SK-N-SH (cell line): ENCODE measurements around the gene ZFP57.

ENCODE experiments used
- CHD2 ChIP-seq: fragments of 150-350 bp; IDR thresholded peaks from 2 replicates; pipeline ENCODE4 v1.6.1; 2018; ENCODE audit warnings: low read length; ENCODE audit not compliant: partially characterized antibody
- CTCF ChIP-seq: fragments of 200-600 bp; sonication (generic); IDR thresholded peaks from 2 replicates; pipeline ENCODE4 v1.6.1; 2017; ENCODE audit warnings: antibody characterized with exemption, mild to moderate bottlenecking, moderate library complexity
- ELF1 ChIP-seq: IDR thresholded peaks from 2 replicates; pipeline ENCODE4 v1.4.0; 2012
- FOXJ3 ChIP-seq: sonication (generic); formaldehyde crosslinking; IDR thresholded peaks from 2 replicates; pipeline ENCODE4 v1.5.1; 2020; ENCODE audit warnings: mild to moderate bottlenecking, missing genetic modification reagents
- MAX ChIP-seq: IDR thresholded peaks from 2 replicates; pipeline ENCODE4 v1.4.0; 2012; ENCODE audit warnings: low read depth
- PBX3 ChIP-seq: IDR thresholded peaks from 2 replicates; pipeline ENCODE4; 2012
- RAD21 ChIP-seq: IDR thresholded peaks from 2 replicates; pipeline ENCODE4 v1.6.1; 2012; ENCODE audit warnings: mild to moderate bottlenecking, low read length
- REST ChIP-seq: IDR thresholded peaks from 2 replicates; pipeline ENCODE4 v1.6.1; 2012; ENCODE audit warnings: mild to moderate bottlenecking, low read depth, low read length, moderate library complexity
- SIN3A ChIP-seq: IDR thresholded peaks from 2 replicates; pipeline ENCODE4 v1.6.1; 2012; ENCODE audit warnings: low read depth, mild to moderate bottlenecking, low read length, moderate library complexity, borderline replicate concordance
- SMC3 ChIP-seq: IDR thresholded peaks from 2 replicates; pipeline ENCODE4 v1.6.1; 2012; ENCODE audit warnings: low read depth, low read length, improper control_type of control experiment
- YY1 ChIP-seq: IDR thresholded peaks from 2 replicates; pipeline ENCODE4 v1.4.0; 2012; ENCODE audit warnings: low read depth, mild to moderate bottlenecking

- TF ChIP-seq PBX3 (no peak), ELF1 (no peak), REST (no peak), MAX (no peak), SIN3A (no peak), CTCF (no peak), FOXJ3 (CRISPR knock-in tag) (no peak), RAD21 (no peak), SMC3 (no peak), YY1 (no peak), CHD2 (no peak)
Observed at GRCh38 chr6:29726571-29727194, 45.7 kb upstream of the ZFP57 start.
